ENCODE measurements around the gene APOLD1.

The APOLD1 gene

DNA sequence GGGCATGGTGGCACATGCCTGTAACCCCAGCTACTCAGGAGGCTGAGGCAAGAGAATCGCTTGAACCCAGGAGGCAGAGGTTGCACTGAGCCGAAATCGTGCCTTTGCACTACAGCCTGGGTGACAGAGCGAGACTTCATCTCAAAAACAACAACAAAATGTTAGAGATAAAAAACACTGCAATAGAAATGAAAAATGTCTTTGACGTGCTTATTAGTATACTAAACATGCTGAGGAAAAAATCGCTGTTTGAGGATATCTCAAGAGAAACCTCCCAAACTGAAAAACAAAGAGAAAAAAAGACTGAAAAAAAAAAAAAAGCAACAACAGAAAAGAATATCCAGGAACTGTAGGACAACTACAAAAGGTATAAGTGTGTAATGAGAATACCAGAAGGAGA is 15.2 kb upstream of the APOLD1 start:
- H4K20me1 ChIP-seq (ENCODE audit: low read depth, low read length): no peaks in the 10 kb centered on the region
- no peaks in the 10 kb centered on the region for H3K79me2 ChIP-seq (ENCODE audit: insufficient read depth, low read length)
- H3K9ac ChIP-seq (ENCODE audit: low read length): no peak overlapping the region
- H3K27ac ChIP-seq (ENCODE audit: low read depth, low read length): no peak overlapping the region
- H3K4me2 ChIP-seq (ENCODE audit: low read depth, low read length, poor library complexity, severe bottlenecking): no peak overlapping the region
- TF ChIP-seq, protein P1, sequence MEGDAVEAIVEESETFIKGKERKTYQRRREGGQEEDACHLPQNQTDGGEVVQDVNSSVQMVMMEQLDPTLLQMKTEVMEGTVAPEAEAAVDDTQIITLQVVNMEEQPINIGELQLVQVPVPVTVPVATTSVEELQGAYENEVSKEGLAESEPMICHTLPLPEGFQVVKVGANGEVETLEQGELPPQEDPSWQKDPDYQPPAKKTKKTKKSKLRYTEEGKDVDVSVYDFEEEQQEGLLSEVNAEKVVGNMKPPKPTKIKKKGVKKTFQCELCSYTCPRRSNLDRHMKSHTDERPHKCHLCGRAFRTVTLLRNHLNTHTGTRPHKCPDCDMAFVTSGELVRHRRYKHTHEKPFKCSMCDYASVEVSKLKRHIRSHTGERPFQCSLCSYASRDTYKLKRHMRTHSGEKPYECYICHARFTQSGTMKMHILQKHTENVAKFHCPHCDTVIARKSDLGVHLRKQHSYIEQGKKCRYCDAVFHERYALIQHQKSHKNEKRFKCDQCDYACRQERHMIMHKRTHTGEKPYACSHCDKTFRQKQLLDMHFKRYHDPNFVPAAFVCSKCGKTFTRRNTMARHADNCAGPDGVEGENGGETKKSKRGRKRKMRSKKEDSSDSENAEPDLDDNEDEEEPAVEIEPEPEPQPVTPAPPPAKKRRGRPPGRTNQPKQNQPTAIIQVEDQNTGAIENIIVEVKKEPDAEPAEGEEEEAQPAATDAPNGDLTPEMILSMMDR (IDR thresholded peaks at IDR 0.05; ENCODE audit: insufficient read depth, low read length, poor library complexity, severe bottlenecking): no peak
- no peak for TF ChIP-seq EZH2phosphoT487 (conservative IDR thresholded peaks at IDR 0.05; ENCODE audit: low read length)
- H3K9me2 ChIP-seq (replicated peaks; ENCODE audit: insufficient read depth, low read length): no peaks in the 10 kb centered on the region
- no peak overlapping the region for H3K4me3 ChIP-seq (ENCODE audit: insufficient read depth, low read length, poor library complexity, severe bottlenecking)
- H2AFZ ChIP-seq (ENCODE audit: low read depth, low read length, severe bottlenecking): no peak overlapping the region
- no peaks in the 10 kb centered on the region for H3K27me3 ChIP-seq (ENCODE audit: low read length)
- H3K9me3 ChIP-seq (ENCODE audit: insufficient read depth, low read length): no peaks in the 10 kb centered on the region
- H3F3A ChIP-seq (ENCODE audit: insufficient read depth): no peaks in the 10 kb centered on the region
- H3K36me3 ChIP-seq (ENCODE audit: low read length): no peaks in the 10 kb centered on the region

DNA sequence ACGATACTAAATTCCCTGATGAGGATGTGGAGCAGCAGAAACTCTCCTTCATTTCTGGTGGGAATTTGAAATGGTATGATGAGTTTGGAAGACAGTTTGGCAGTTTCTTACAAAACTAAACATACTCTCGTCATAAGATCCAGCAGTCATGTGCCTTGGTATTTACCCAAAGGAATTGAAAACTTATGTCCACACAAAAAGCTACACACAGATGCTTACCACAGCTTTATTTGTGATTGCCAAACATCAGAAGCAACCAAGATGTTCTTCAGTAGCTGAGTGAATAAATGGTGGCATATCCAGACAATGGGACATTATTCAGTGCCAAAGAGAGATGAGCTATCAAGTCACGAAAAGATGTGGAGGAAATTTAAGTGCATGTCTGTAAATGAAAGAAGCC is 10.7 kb upstream of the APOLD1 start:
- Histone ChIP-seq H3K9me3 (ENCODE audit: insufficient read depth, low read length) (no peaks in the 10 kb centered on the region), H3K4me2 (ENCODE audit: low read depth, low read length, poor library complexity, severe bottlenecking) (no peak overlapping the region), H3K27me3 (ENCODE audit: low read length) (no peaks in the 10 kb centered on the region), H3K36me3 (ENCODE audit: low read length) (no peaks in the 10 kb centered on the region), H3K79me2 (ENCODE audit: insufficient read depth, low read length) (no peaks in the 10 kb centered on the region), H2AFZ (ENCODE audit: low read depth, low read length, severe bottlenecking) (no peak overlapping the region), H4K20me1 (ENCODE audit: low read depth, low read length) (no peaks in the 10 kb centered on the region), H3K9me2 (replicated peaks; ENCODE audit: insufficient read depth, low read length) (no peaks in the 10 kb centered on the region), H3K27ac (ENCODE audit: low read depth, low read length) (no peak overlapping the region), H3K4me3 (ENCODE audit: insufficient read depth, low read length, poor library complexity, severe bottlenecking) (no peak overlapping the region), H3K9ac (ENCODE audit: low read length) (no peak overlapping the region), H3F3A (ENCODE audit: insufficient read depth) (no peaks in the 10 kb centered on the region)
- TF ChIP-seq, protein P1 (IDR thresholded peaks at IDR 0.05; ENCODE audit: insufficient read depth, low read length, poor library complexity, severe bottlenecking): no peak
- no peak for TF ChIP-seq EZH2phosphoT487 (conservative IDR thresholded peaks at IDR 0.05; ENCODE audit: low read length)

DNA sequence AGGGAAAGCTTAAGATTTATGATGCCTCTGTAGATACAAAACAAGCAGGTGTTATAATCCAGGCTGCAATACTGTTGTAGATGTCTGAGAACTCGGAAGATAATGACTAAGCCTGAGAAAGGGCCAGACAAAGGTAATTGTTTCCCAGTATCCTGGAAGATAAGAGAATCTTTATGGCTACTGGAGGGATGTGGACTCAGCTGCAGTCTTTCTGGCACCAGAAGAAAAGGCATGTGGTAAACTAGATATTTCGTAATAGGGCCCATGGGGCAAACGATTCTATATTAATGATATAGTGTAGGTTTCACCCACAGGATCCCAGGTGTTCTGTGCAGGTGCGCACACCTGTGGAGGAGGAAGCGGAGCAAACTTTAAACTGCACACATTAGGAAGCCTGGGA is 9.2 kb upstream of the APOLD1 start:
- no peak overlapping the region for H3K27ac ChIP-seq (ENCODE audit: low read depth, low read length)
- no peaks in the 10 kb centered on the region for H4K20me1 ChIP-seq (ENCODE audit: low read depth, low read length)
- H3K9ac ChIP-seq (ENCODE audit: low read length): no peak overlapping the region
- no peak overlapping the region for H3K4me2 ChIP-seq (ENCODE audit: low read depth, low read length, poor library complexity, severe bottlenecking)
- no peaks in the 10 kb centered on the region for H3K27me3 ChIP-seq (ENCODE audit: low read length)
- H3K4me3 ChIP-seq (ENCODE audit: insufficient read depth, low read length, poor library complexity, severe bottlenecking): no peak overlapping the region
- H3F3A ChIP-seq (ENCODE audit: insufficient read depth): no peaks in the 10 kb centered on the region
- no peak overlapping the region for H2AFZ ChIP-seq (ENCODE audit: low read depth, low read length, severe bottlenecking)
- no peaks in the 10 kb centered on the region for H3K9me2 ChIP-seq (replicated peaks; ENCODE audit: insufficient read depth, low read length)
- no peaks in the 10 kb centered on the region for H3K9me3 ChIP-seq (ENCODE audit: insufficient read depth, low read length)
- TF ChIP-seq, protein P1 (IDR thresholded peaks at IDR 0.05; ENCODE audit: insufficient read depth, low read length, poor library complexity, severe bottlenecking): no peak
- no peak for TF ChIP-seq EZH2phosphoT487 (conservative IDR thresholded peaks at IDR 0.05; ENCODE audit: low read length)
- no peaks in the 10 kb centered on the region for H3K79me2 ChIP-seq (ENCODE audit: insufficient read depth, low read length)
- no peaks in the 10 kb centered on the region for H3K36me3 ChIP-seq (ENCODE audit: low read length)

Data from SU-DHL-6 (cell line).